Measurements from ENCODE around the gene NANP. TPM values are rescaled to one million over a fixed set of nuclear protein-coding genes. Genes with fewer than 3 reads are reported as not detected.

Gene NANP
- total and polyA plus RNA-seq, 9 of the 15 experiments (the other 6 are each of a cell fraction or from before 2014, with no cell fraction given): 5.4 to 8.4 (median 6.9) TPM

DNA sequence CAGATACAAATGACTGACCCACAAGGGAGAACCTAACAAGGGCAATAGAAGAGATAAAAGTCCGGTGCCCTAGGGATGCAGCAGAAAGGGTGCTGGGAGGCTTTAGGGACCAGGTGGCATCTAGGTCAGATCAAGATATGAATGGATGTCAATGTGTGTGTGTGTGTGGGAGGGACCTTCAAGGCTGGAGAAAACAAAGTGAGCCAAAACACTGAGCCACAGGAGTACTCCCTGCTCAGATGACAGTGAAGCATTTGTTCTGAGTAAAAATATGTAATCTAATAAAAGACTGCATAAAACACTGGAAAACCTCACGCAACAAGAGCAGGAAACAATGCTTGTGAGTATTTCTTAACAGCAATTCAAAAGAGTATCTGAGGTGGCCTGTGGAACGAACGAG, 44.6 kb upstream of the NANP start:
- H2AFZ ChIP-seq (ENCODE audit: low read depth, low read length): no peak overlapping the region
- FAIRE-seq (no peak), DNase-seq (ENCODE audit: extremely low read depth in 1 of 4, low spot score in 3 of 4) (no peak), ATAC-seq (no peak)
- ChIA-PET POLR2A (no interaction called here), CTCF (ENCODE audit: low intra/inter-chr PET ratio) (no interaction called here)
- H3K27me3 ChIP-seq (ENCODE audit: control insufficient read depth in 2 of 2, insufficient read depth in 2 of 2, low read length in 2 of 2): no peaks in the 10 kb centered on the region
- no peak overlapping the region for H3K4me2 ChIP-seq (ENCODE audit: insufficient read depth, low read length)
- H4K20me1 ChIP-seq (replicated peaks; ENCODE audit: control insufficient read depth, insufficient read depth, low read length): no peaks in the 10 kb centered on the region
- peaks cover 3% of the 10 kb centered on the region for H3K9me1 ChIP-seq (ENCODE audit: control insufficient read depth, insufficient read depth, low read length)
- intact Hi-C loops (cut with micrococcal nuclease): no loop called here
- no peak overlapping the region for H3K9ac ChIP-seq (ENCODE audit: insufficient read depth in 1 of 2, low read depth in 2 of 2, low read length in 2 of 2)
- H3K4me3 ChIP-seq: no peak overlapping the region
- H3K36me3 ChIP-seq (ENCODE audit: control insufficient read depth, insufficient read depth, low read length): peaks cover 8% of the 10 kb centered on the region; the same call in 1 of the 3 replicates
- H3K4me1 ChIP-seq (replicated peaks in 1 of 2; ENCODE audit: control insufficient read depth in 2 of 2, insufficient read depth in 2 of 2, low read length in 2 of 2): no peaks in the 10 kb centered on the region
- in situ Hi-C loops (cut with MboI): no loop called here
- 53% methylated on average over 4 of the region's 4 CpGs for WGBS (ENCODE audit: insufficient coverage, low coverage, missing lambda C conversion rate)
- no peaks in the 10 kb centered on the region for H3K79me2 ChIP-seq (ENCODE audit: control insufficient read depth, insufficient read depth, low read length)
- no peak overlapping the region for H3K27ac ChIP-seq (ENCODE audit: extremely low read depth, low read depth, low read length)
- no TSS peak for BruUV-seq (replicated peaks)
- H3K9me3 ChIP-seq (replicated peaks; ENCODE audit: control insufficient read depth, insufficient read depth, low read depth, low read length): no peaks in the 10 kb centered on the region
- TF ChIP-seq ETV5 (CRISPR knock-in tag; IDR thresholded peaks at IDR 0.05; ENCODE audit: low read depth) (no peak), ZNF224 (CRISPR knock-in tag; IDR thresholded peaks at IDR 0.05) (no peak), ZNF263 (CRISPR knock-in tag; IDR thresholded peaks at IDR 0.05; ENCODE audit: borderline replicate concordance) (no peak), PPARD (CRISPR knock-in tag; IDR thresholded peaks at IDR 0.05) (no peak), CBX3 (IDR thresholded peaks at IDR 0.05; ENCODE audit: borderline replicate concordance in 1 of 2, low read length in 2 of 2) (no peak), ETV1 (tag; conservative IDR thresholded peaks at IDR 0.05; ENCODE audit: low read depth) (no peak), MCM7 (IDR thresholded peaks at IDR 0.05) (no peak), ZNF140 (CRISPR knock-in tag; IDR thresholded peaks at IDR 0.05) (no peak), MEIS2 (IDR thresholded peaks at IDR 0.05; ENCODE audit: partially characterized antibody) (no peak), PTRF (tag; IDR thresholded peaks at IDR 0.05) (no peak), WHSC1 (IDR thresholded peaks at IDR 0.05; ENCODE audit: low read length) (no peak), FUS (optimal IDR thresholded peaks at IDR 0.05; ENCODE audit: low read depth, low read length) (no peak)
- TF ChIP-seq, protein P1, sequence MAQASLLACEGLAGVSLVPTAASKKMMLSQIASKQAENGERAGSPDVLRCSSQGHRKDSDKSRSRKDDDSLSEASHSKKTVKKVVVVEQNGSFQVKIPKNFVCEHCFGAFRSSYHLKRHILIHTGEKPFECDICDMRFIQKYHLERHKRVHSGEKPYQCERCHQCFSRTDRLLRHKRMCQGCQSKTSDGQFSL (CRISPR knock-in tag; IDR thresholded peaks at IDR 0.05): no peak
- TF ChIP-seq, protein P1 (tag; IDR thresholded peaks at IDR 0.05): no peak
- TF ChIP-seq, protein P2, sequence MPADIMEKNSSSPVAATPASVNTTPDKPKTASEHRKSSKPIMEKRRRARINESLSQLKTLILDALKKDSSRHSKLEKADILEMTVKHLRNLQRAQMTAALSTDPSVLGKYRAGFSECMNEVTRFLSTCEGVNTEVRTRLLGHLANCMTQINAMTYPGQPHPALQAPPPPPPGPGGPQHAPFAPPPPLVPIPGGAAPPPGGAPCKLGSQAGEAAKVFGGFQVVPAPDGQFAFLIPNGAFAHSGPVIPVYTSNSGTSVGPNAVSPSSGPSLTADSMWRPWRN (IDR thresholded peaks at IDR 0.05; ENCODE audit: low read depth): no peak
- TF ChIP-seq, protein P3, sequence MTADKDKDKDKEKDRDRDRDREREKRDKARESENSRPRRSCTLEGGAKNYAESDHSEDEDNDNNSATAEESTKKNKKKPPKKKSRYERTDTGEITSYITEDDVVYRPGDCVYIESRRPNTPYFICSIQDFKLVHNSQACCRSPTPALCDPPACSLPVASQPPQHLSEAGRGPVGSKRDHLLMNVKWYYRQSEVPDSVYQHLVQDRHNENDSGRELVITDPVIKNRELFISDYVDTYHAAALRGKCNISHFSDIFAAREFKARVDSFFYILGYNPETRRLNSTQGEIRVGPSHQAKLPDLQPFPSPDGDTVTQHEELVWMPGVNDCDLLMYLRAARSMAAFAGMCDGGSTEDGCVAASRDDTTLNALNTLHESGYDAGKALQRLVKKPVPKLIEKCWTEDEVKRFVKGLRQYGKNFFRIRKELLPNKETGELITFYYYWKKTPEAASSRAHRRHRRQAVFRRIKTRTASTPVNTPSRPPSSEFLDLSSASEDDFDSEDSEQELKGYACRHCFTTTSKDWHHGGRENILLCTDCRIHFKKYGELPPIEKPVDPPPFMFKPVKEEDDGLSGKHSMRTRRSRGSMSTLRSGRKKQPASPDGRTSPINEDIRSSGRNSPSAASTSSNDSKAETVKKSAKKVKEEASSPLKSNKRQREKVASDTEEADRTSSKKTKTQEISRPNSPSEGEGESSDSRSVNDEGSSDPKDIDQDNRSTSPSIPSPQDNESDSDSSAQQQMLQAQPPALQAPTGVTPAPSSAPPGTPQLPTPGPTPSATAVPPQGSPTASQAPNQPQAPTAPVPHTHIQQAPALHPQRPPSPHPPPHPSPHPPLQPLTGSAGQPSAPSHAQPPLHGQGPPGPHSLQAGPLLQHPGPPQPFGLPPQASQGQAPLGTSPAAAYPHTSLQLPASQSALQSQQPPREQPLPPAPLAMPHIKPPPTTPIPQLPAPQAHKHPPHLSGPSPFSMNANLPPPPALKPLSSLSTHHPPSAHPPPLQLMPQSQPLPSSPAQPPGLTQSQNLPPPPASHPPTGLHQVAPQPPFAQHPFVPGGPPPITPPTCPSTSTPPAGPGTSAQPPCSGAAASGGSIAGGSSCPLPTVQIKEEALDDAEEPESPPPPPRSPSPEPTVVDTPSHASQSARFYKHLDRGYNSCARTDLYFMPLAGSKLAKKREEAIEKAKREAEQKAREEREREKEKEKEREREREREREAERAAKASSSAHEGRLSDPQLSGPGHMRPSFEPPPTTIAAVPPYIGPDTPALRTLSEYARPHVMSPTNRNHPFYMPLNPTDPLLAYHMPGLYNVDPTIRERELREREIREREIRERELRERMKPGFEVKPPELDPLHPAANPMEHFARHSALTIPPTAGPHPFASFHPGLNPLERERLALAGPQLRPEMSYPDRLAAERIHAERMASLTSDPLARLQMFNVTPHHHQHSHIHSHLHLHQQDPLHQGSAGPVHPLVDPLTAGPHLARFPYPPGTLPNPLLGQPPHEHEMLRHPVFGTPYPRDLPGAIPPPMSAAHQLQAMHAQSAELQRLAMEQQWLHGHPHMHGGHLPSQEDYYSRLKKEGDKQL (CRISPR knock-in tag; IDR thresholded peaks at IDR 0.05; ENCODE audit: borderline replicate concordance): no peak
